Measurements from ENCODE around the gene INTS4.

- TF ChIP-seq CTCF (IDR thresholded peaks at IDR 0.05) (no peak), POLR2A (IDR thresholded peaks at IDR 0.05) (no peak), EP300 (IDR thresholded peaks at IDR 0.05) (no peak), POLR2AphosphoS5 (IDR thresholded peaks at IDR 0.05) (no peak)
Observed at GRCh38 chr11:78032090-78032489, 37.6 kb upstream of the INTS4 start.
